Loucy (cell line): ENCODE data around the gene ZFP42.

Experiments used
- H2AFZ ChIP-seq: fragments of 200-600 bp; sonication (generic); 2 replicates; pipeline ENCODE4 v1.6.0; 2016; ENCODE audit warnings: antibody characterized with exemption, mild to moderate bottlenecking, low read length, moderate library complexity
- H3F3A ChIP-seq: fragments of 200-600 bp; 2 replicates; pipeline ENCODE4 v1.6.0; 2016; ENCODE audit warnings: antibody characterized with exemption, low read depth, mild to moderate bottlenecking
- H3K27me3 ChIP-seq: fragments of 200-600 bp; sonication (generic); 2 replicates; pipeline ENCODE4 v1.6.1; 2014; ENCODE audit warnings: low read length, mild to moderate bottlenecking; ENCODE audit not compliant: insufficient read depth, poor library complexity, severe bottlenecking
- H3K36me3 ChIP-seq: fragments of 200-600 bp; sonication (generic); 2 replicates; pipeline ENCODE4 v1.6.1; 2016; ENCODE audit warnings: low read length; ENCODE audit not compliant: insufficient read depth
- H3K4me1 ChIP-seq: fragments of 200-600 bp; sonication (generic); 2 replicates; pipeline ENCODE4 v1.5.1; 2014; ENCODE audit warnings: low read length, mild to moderate bottlenecking; ENCODE audit not compliant: insufficient read depth, poor library complexity, severe bottlenecking
- H3K4me2 ChIP-seq: fragments of 200-600 bp; sonication (generic); 2 replicates; pipeline ENCODE4 v1.6.0; 2014; ENCODE audit warnings: antibody characterized with exemption, low read length, low read depth, mild to moderate bottlenecking; ENCODE audit not compliant: poor library complexity, severe bottlenecking
- H3K4me3 ChIP-seq: fragments of 200-600 bp; sonication (generic); 2 replicates; pipeline ENCODE4 v1.5.1; 2014; ENCODE audit warnings: low read length, mild to moderate bottlenecking, mixed read lengths; ENCODE audit not compliant: poor library complexity, severe bottlenecking
- H3K79me2 ChIP-seq: fragments of 200-600 bp; sonication (generic); 2 replicates; pipeline ENCODE4 v1.6.1; 2014; ENCODE audit warnings: low read length; ENCODE audit not compliant: insufficient read depth
- H3K9ac ChIP-seq: fragments of 200-600 bp; sonication (generic); 2 replicates; pipeline ENCODE4 v1.6.0; 2014; ENCODE audit warnings: mild to moderate bottlenecking, low read depth, low read length, moderate library complexity; ENCODE audit not compliant: poor library complexity, severe bottlenecking
- H3K9me2 ChIP-seq: fragments of 200-600 bp; sonication (generic); replicated peaks from 2 replicates; pipeline ENCODE4 v1.6.1; 2016; ENCODE audit warnings: low read depth, low read length, mixed read lengths
- H3K9me3 ChIP-seq: fragments of 200-600 bp; sonication (generic); 2 replicates; pipeline ENCODE4 v1.6.1; 2014; ENCODE audit warnings: mild to moderate bottlenecking, antibody characterized with exemption, low read length, low read depth; ENCODE audit not compliant: insufficient read depth
- H4K20me1 ChIP-seq: fragments of 200-600 bp; sonication (generic); 2 replicates; pipeline ENCODE4 v1.6.0; 2014; ENCODE audit warnings: antibody characterized with exemption, low read length, mild to moderate bottlenecking; ENCODE audit not compliant: insufficient read depth, poor library complexity, severe bottlenecking
- EZH2phosphoT487 ChIP-seq: fragments of 200-600 bp; IDR thresholded peaks from 2 replicates; pipeline ENCODE4 v1.6.1; 2018; ENCODE audit warnings: antibody characterized with exemption, mild to moderate bottlenecking, moderate library complexity, borderline replicate concordance
- TF ChIP-seq, protein P1 (sequence below): fragments of 200-600 bp; sonication (generic); conservative IDR thresholded peaks from 2 replicates; pipeline ENCODE4 v1.5.1; 2014; ENCODE audit warnings: mild to moderate bottlenecking, antibody characterized with exemption, low read length

ZFP42 gene

GRCh38 chr4:187995322-187996207 is at the start of gene ZFP42:
Gene ZFP42 (plus strand): TSS chr4:187995771. CDS start chr4:188002808, 7,037 bp downstream.
- no peaks in the 10 kb centered on the region for H3K79me2 ChIP-seq
- H2AFZ ChIP-seq: no peak within 1 kb of the TSS

DNA sequence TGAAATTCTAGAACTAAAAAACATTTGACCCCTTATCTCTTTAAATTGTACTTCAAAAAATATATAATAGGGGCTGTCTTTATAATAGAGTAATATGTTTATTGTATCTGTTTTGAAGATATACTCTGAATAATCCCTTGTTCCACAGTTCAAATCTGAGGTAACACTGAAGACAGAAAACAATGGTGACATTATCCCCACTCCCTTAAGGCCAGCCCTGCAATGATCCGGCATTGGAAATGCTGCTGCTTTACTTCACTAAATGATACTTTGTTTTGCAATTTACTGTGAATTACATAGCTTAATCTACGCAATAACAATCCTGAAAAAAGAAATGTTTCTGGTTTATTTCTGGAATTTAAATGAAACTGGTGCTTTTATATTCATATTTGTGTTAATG is 34.4 kb upstream of the ZFP42 start:
- Histone ChIP-seq H3K79me2 (no peaks in the 10 kb centered on the region), H4K20me1 (no peaks in the 10 kb centered on the region), H3K9ac (no peak overlapping the region)

More at GRCh38 chr4:187995322-187996207, at the start of gene ZFP42:
- no peaks in the 10 kb centered on the region for H3K27me3 ChIP-seq
- H3K4me3 ChIP-seq: no peak within 1 kb of the TSS
- H3K4me1 ChIP-seq: no peaks in the 10 kb centered on the region
- H3K9me3 ChIP-seq: no peaks in the 10 kb centered on the region; the same call in 1 of the 2 replicates
- H3K9me2 ChIP-seq: no peaks in the 10 kb centered on the region
- no peaks in the 10 kb centered on the region for H4K20me1 ChIP-seq
- H3K4me2 ChIP-seq: no peak within 1 kb of the TSS
- H3F3A ChIP-seq: no peaks in the 10 kb centered on the region
- TF ChIP-seq EZH2phosphoT487: no peak
- TF ChIP-seq, protein P1, sequence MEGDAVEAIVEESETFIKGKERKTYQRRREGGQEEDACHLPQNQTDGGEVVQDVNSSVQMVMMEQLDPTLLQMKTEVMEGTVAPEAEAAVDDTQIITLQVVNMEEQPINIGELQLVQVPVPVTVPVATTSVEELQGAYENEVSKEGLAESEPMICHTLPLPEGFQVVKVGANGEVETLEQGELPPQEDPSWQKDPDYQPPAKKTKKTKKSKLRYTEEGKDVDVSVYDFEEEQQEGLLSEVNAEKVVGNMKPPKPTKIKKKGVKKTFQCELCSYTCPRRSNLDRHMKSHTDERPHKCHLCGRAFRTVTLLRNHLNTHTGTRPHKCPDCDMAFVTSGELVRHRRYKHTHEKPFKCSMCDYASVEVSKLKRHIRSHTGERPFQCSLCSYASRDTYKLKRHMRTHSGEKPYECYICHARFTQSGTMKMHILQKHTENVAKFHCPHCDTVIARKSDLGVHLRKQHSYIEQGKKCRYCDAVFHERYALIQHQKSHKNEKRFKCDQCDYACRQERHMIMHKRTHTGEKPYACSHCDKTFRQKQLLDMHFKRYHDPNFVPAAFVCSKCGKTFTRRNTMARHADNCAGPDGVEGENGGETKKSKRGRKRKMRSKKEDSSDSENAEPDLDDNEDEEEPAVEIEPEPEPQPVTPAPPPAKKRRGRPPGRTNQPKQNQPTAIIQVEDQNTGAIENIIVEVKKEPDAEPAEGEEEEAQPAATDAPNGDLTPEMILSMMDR: no peak
- no peak within 1 kb of the TSS for H3K9ac ChIP-seq
- H3K36me3 ChIP-seq: no peaks in the 10 kb centered on the region

GRCh38 chr4:187961961-187962360 is 33.6 kb upstream of the ZFP42 start:
- TF ChIP-seq, protein P1: no peak
- TF ChIP-seq EZH2phosphoT487: no peak
- H4K20me1 ChIP-seq: no peaks in the 10 kb centered on the region

More for the DNA sequence above, 34.4 kb upstream of the ZFP42 start:
- H3K36me3 ChIP-seq: no peaks in the 10 kb centered on the region
- no peaks in the 10 kb centered on the region for H3K4me1 ChIP-seq
- H3K9me3 ChIP-seq: no peaks in the 10 kb centered on the region
- no peaks in the 10 kb centered on the region for H3F3A ChIP-seq
- H3K9me2 ChIP-seq: no peaks in the 10 kb centered on the region
- H3K27me3 ChIP-seq: no peaks in the 10 kb centered on the region
- H3K4me3 ChIP-seq: no peak overlapping the region
- no peak overlapping the region for H2AFZ ChIP-seq
- TF ChIP-seq EZH2phosphoT487: no peak
- TF ChIP-seq, protein P1: no peak
- no peak overlapping the region for H3K4me2 ChIP-seq

More at GRCh38 chr4:187961961-187962360, 33.6 kb upstream of the ZFP42 start:
- Histone ChIP-seq H3K27me3 (no peaks in the 10 kb centered on the region), H3F3A (no peaks in the 10 kb centered on the region), H3K9me2 (no peaks in the 10 kb centered on the region), H3K4me3 (no peak overlapping the region), H3K36me3 (no peaks in the 10 kb centered on the region), H3K9me3 (no peaks in the 10 kb centered on the region), H3K4me1 (no peaks in the 10 kb centered on the region), H3K9ac (no peak overlapping the region), H3K4me2 (no peak overlapping the region), H2AFZ (no peak overlapping the region), H3K79me2 (no peaks in the 10 kb centered on the region)
